T-cell (primary cell): ENCODE data around the gene FYTTD1. TPM values are rescaled to one million over a fixed set of nuclear protein-coding genes. Genes with fewer than 3 reads are reported as not detected.

Experiments used
- ATAC-seq, 4 experiments: fragments of 200-7000 bp in 3 of 4; fragments of 150-1000 bp in 1 of 4; cut with Tn5 transposase; replicated peaks in 1 of 4; 1 replicate in 3 of 4; 2 replicates in 1 of 4; pipeline ENCODE4 v1.10.0; 2021; ENCODE audit warnings: moderate library complexity in 3 of 4, mild to moderate bottlenecking in 2 of 4, moderate number of reproducible peaks in 1 of 4
- CTCF ChIA-PET, 2 donors: fragments of 300-600 bp; sonication (Branson Sonifier 250); formaldehyde crosslinking; loops; one replicate each; lab custom pipeline; 2022; ENCODE audit warnings: antibody characterized with exemption in 2 of 2; lab: Charles Lee
- POLR2A ChIA-PET, 2 donors: fragments of 300-600 bp; sonication (Branson Sonifier 250); formaldehyde crosslinking; loops; one replicate each; lab custom pipeline; 2022; ENCODE audit warnings: antibody characterized with exemption in 2 of 2; lab: Charles Lee
- DNase-seq, 35 experiments: peaks; one replicate each; pipeline versions ENCODE4 v3.0.0 to v3.0.0-alpha.2; 2013 to 2023
- H3K27ac ChIP-seq: one replicate; pipeline ENCODE4 v1.5.1; 2013; ENCODE audit warnings: low read length
- H3K27me3 ChIP-seq, 2 experiments: replicated peaks in 1 of 2; 1 replicate in 1 of 2; 2 replicates in 1 of 2; pipeline versions ENCODE4 v1.6.1 to v1.7.0; 2013; ENCODE audit warnings: low read length in 1 of 2, mixed read lengths in 1 of 2; ENCODE audit not compliant: control insufficient read depth in 2 of 2, insufficient read depth in 2 of 2; ENCODE audit errors: extremely low read depth in 1 of 2
- H3K36me3 ChIP-seq, 2 donors: 1 replicate in 1 of 2; 2 replicates in 1 of 2; pipeline versions ENCODE4 v1.6.1 to v1.7.0; 2013; ENCODE audit warnings: low read length in 1 of 2; ENCODE audit not compliant: control insufficient read depth in 2 of 2, insufficient read depth in 1 of 2; ENCODE audit errors: extremely low read depth in 1 of 2
- H3K4me1 ChIP-seq, 2 experiments: 1 replicate in 1 of 2; 2 replicates in 1 of 2; pipeline versions ENCODE4 v1.6.1 to v1.7.0; 2013; ENCODE audit warnings: low read length in 2 of 2, mixed read lengths in 1 of 2; ENCODE audit not compliant: insufficient read depth in 2 of 2, control insufficient read depth in 1 of 2; ENCODE audit errors: extremely low read depth in 1 of 2
- H3K4me3 ChIP-seq, 2 donors: 1 replicate in 1 of 2; 2 replicates in 1 of 2; pipeline versions ENCODE4 v1.5.1 to v1.7.0; 2013; ENCODE audit warnings: mild to moderate bottlenecking in 2 of 2, low read length in 1 of 2, moderate library complexity in 1 of 2; ENCODE audit not compliant: control insufficient read depth in 1 of 2; ENCODE audit errors: extremely low read depth in 1 of 2
- H3K9me3 ChIP-seq: 2 replicates; pipeline ENCODE4 v1.7.0; 2013
- H3K27ac Mint-ChIP-seq, 2 donors: one replicate each; pipeline ENCODE4 v1.8.0; 2020 to 2021; ENCODE audit warnings: mild to moderate bottlenecking in 2 of 2, mixed read lengths in 2 of 2
- H3K27me3 Mint-ChIP-seq, 2 donors: one replicate each; pipeline ENCODE4 v1.8.0; 2021 to 2022; ENCODE audit warnings: mixed read lengths in 2 of 2
- H3K36me3 Mint-ChIP-seq: one replicate; pipeline ENCODE4 v1.8.0; 2021; ENCODE audit warnings: mixed read lengths
- H3K4me1 Mint-ChIP-seq, 3 donors: one replicate each; pipeline ENCODE4 v1.8.0; 2020 to 2022; ENCODE audit warnings: mixed read lengths in 3 of 3, mild to moderate bottlenecking in 1 of 3
- H3K4me3 Mint-ChIP-seq, 3 donors: one replicate each; pipeline ENCODE4 v1.8.0; 2020 to 2022; ENCODE audit warnings: mild to moderate bottlenecking in 3 of 3, mixed read lengths in 3 of 3, moderate library complexity in 3 of 3
- H3K9me3 Mint-ChIP-seq, 3 donors: one replicate each; pipeline ENCODE4 v1.8.0; 2020 to 2022; ENCODE audit warnings: mixed read lengths in 3 of 3
- WGBS: methylation state at CpG from one replicate; pipeline ENCODE4 v1.1.5; 2013; ENCODE audit warnings: missing lambda C conversion rate; ENCODE audit not compliant: insufficient coverage; 5-methylcytosine and 5-hydroxymethylcytosine counted together
- total RNA-seq, 35 experiments: library from RNA in 6 of 35; stranded (reverse) in 6 of 35; fragments of 120-200 nt in 1 of 35; gene quantifications; one replicate each; pipeline versions ENCODE4 v1.2.1 to v1.2.4 and lab custom pipeline; 2013 to 2026

FYTTD1 gene
- total RNA-seq, 5 donors from 2014 or later (not counting 1 experiment from before 2014, with no cell fraction given) = 52.4 to 58.4 (median 55.6) TPM

DNA sequence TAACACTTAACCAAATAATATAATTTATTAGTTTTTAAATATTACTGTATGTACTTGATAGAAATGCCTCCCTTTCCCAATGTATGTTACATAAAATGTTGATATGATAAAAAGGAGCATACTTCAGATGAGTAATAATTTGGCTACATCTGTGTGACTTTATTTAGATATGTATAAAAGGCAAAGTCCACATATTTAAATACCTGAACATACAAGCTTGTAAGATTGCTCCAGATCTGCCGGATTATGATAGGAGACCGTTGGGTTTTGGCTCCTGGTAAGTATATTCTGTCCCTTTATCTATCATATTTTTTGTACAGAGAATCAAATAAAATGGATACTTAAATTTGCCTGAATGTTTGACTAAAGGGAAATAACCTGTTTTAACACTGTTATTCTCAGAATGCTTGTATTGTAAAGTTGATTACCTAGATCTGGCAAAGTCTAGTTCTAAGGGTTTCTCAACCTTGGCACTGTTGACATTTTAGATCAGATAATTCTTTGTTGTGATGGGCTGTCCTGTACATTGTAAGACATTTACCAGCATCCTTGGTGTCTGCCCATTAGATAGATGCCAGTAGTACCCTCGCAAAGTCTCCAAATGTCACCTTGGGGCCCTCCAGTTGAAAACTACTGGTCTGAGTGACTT, 79.8 kb downstream of the FYTTD1 start:
- no peak overlapping the region for H3K4me3 Mint-ChIP-seq
- H3K9me3 Mint-ChIP-seq = no peaks in the 10 kb centered on the region
- peaks cover 44% of the 10 kb centered on the region for H3K36me3 Mint-ChIP-seq
- ATAC-seq (no peak), DNase-seq (no peak)
- Histone ChIP-seq H3K4me1 (no peaks in the 10 kb centered on the region), H3K27ac (no peak overlapping the region), H3K4me3 (no peak overlapping the region), H3K27me3 (no peaks in the 10 kb centered on the region), H3K9me3 (no peaks in the 10 kb centered on the region), H3K36me3 (peaks cover 0 to 54% of the 10 kb centered on the region in 2 donors)
- POLR2A ChIA-PET = no interaction called here
- no peak overlapping the region for H3K27ac Mint-ChIP-seq
- WGBS = 100% methylated on average over 1 of the region's 3 CpGs
- H3K4me1 Mint-ChIP-seq = no peaks in the 10 kb centered on the region
- CTCF ChIA-PET = no interaction called here
- H3K27me3 Mint-ChIP-seq = no peaks in the 10 kb centered on the region

GRCh38 chr3:197830308-197830966, 80.8 kb downstream of the FYTTD1 start:
- no peaks in the 10 kb centered on the region for H3K9me3 ChIP-seq
- ChIA-PET POLR2A (no interaction called here), CTCF (no interaction called here)
- no CpG with 5 or more reads among the region's 6 CpGs for WGBS
- no peaks in the 10 kb centered on the region for H3K27me3 Mint-ChIP-seq
- H3K36me3 ChIP-seq = peaks cover 0 to 62% of the 10 kb centered on the region in 2 donors
- no peak overlapping the region for H3K4me3 ChIP-seq
- no peak overlapping the region for H3K27ac ChIP-seq
- H3K9me3 Mint-ChIP-seq = no peaks in the 10 kb centered on the region
- H3K4me1 ChIP-seq = no peaks in the 10 kb centered on the region
- H3K4me1 Mint-ChIP-seq = peaks cover 0 to under 1% (median 0%) of the 10 kb centered on the region in 3 donors
- peaks cover 43% of the 10 kb centered on the region for H3K36me3 Mint-ChIP-seq
- H3K27ac Mint-ChIP-seq = no peak overlapping the region
- no peak for DNase-seq
- H3K27me3 ChIP-seq = no peaks in the 10 kb centered on the region
- ATAC-seq = no peak
- no peak overlapping the region for H3K4me3 Mint-ChIP-seq

DNA sequence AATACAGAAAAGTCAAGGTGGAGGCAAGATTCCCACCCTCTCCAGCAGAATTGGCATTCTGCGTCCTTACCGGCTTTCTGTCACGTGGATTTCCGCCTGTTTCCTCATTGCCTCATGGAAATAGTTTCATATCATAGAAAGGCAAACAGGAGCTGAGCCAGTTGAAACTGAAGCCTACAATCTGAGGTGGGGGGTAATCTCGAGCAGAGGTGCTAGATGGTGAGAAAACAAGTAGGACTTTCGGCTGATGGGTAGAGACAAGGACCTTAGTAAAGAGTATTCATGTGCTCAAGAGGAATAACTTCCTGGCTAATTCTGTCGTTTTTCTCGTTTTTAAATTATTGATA, 81.3 kb downstream of the FYTTD1 start:
- 89% methylated on average over 2 of the region's 8 CpGs for WGBS
- no peak for ATAC-seq
- Mint-ChIP-seq H3K4me1 (peaks cover 0 to 2% (median 0%) of the 10 kb centered on the region in 3 donors), H3K4me3 (no peak overlapping the region), H3K36me3 (peaks cover 45% of the 10 kb centered on the region), H3K27ac (no peak overlapping the region), H3K9me3 (no peaks in the 10 kb centered on the region), H3K27me3 (no peaks in the 10 kb centered on the region)
- H3K4me1 ChIP-seq = no peaks in the 10 kb centered on the region
- DNase-seq = no peak
- H3K27me3 ChIP-seq = no peaks in the 10 kb centered on the region
- ChIA-PET CTCF (no interaction called here), POLR2A (no interaction called here)
- H3K36me3 ChIP-seq = peaks cover 0 to 67% of the 10 kb centered on the region in 2 donors
- H3K9me3 ChIP-seq = no peaks in the 10 kb centered on the region
- no peak overlapping the region for H3K4me3 ChIP-seq
- H3K27ac ChIP-seq = no peak overlapping the region

GRCh38 chr3:197833930-197834715, 84.4 kb downstream of the FYTTD1 start:
- CTCF ChIA-PET = interaction anchor here in 1 of 2 donors (0.9 kb wide), 1 partner anchor 8 kb away, joined by 3 read pairs; no protein-coding TSS in a partner anchor
- peaks cover 39% of the 10 kb centered on the region for H3K36me3 Mint-ChIP-seq
- Histone ChIP-seq H3K27me3 (no peaks in the 10 kb centered on the region), H3K4me3 (no peak overlapping the region), H3K27ac (no peak overlapping the region), H3K9me3 (no peaks in the 10 kb centered on the region), H3K36me3 (peaks cover 0 to 60% of the 10 kb centered on the region in 2 donors), H3K4me1 (no peaks in the 10 kb centered on the region)
- DNase-seq = no peak
- no peaks in the 10 kb centered on the region for H3K27me3 Mint-ChIP-seq
- no peak for ATAC-seq
- H3K4me3 Mint-ChIP-seq = no peak overlapping the region
- no peaks in the 10 kb centered on the region for H3K9me3 Mint-ChIP-seq
- peak overlapping the region in 1 of 2 donors; percentile 52 for H3K27ac Mint-ChIP-seq
- peaks cover 0 to 2% (median 0%) of the 10 kb centered on the region in 3 donors for H3K4me1 Mint-ChIP-seq
- POLR2A ChIA-PET = no interaction called here
- WGBS = no CpG with 5 or more reads among the region's 8 CpGs

DNA sequence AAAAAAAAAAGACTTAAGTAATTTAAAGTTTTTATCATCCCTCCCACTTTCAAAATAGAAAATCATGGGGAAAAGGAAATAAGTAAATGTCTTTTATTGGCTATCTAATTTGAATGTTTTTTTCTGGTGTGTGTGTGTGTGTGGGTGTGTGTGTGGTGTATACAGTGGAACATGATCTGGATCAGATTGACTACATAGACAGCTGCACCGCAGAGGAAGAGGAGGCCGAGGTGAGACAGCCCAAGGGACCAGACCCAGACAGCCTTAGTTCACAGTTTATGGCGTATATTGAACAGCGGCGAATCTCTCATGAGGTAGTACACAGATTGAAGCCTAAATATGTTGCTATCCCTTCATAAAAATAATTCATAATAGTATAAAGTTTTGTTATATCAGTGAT, 85.8 kb downstream of the FYTTD1 start:
- CTCF ChIA-PET = no interaction called here
- DNase-seq (no peak), ATAC-seq (no peak)
- H3K4me3 Mint-ChIP-seq = no peak overlapping the region
- H3K9me3 Mint-ChIP-seq = no peaks in the 10 kb centered on the region
- Histone ChIP-seq H3K4me1 (no peaks in the 10 kb centered on the region), H3K9me3 (no peaks in the 10 kb centered on the region), H3K4me3 (no peak overlapping the region), H3K27me3 (no peaks in the 10 kb centered on the region), H3K27ac (no peak overlapping the region), H3K36me3 (peaks cover 0 to 61% of the 10 kb centered on the region in 2 donors)
- POLR2A ChIA-PET = interaction anchor here in 1 of 2 donors (0.5 to 0.6 kb wide), 3 partner anchors 11 to 276 kb away, joined by 3 to 4 read pairs (median 4); no protein-coding TSS in a partner anchor
- peak overlapping the region in 1 of 2 donors; percentile 11 for H3K27ac Mint-ChIP-seq
- 39% methylated on average over 2 of the region's 5 CpGs for WGBS
- H3K27me3 Mint-ChIP-seq = no peaks in the 10 kb centered on the region
- H3K36me3 Mint-ChIP-seq = peaks cover 42% of the 10 kb centered on the region
- H3K4me1 Mint-ChIP-seq = peaks cover 0 to 2% (median 0%) of the 10 kb centered on the region in 3 donors

DNA sequence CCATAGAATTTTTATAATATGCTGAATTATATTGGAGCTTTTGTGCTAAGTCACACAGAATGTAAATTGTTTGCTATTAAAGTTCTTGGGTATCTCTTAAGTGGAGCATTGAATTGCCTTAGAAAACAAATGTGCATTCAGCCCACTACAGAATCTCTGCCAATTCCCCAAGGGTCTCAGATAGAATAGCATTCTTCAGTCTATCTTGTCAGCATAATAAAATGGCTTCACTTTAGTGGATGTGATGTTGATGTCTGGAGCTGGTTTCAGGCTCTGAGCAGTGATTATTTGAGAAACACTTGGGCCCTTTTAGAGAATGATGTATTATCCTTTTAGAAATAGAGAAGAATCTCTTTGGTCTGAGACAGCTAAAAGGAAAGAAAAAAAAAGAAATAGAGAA, 86.6 kb downstream of the FYTTD1 start:
- peaks cover 43% of the 10 kb centered on the region for H3K36me3 Mint-ChIP-seq
- Histone ChIP-seq H3K27ac (no peak overlapping the region), H3K27me3 (no peaks in the 10 kb centered on the region), H3K9me3 (no peaks in the 10 kb centered on the region), H3K4me1 (no peaks in the 10 kb centered on the region), H3K36me3 (peaks cover 0 to 62% of the 10 kb centered on the region in 2 donors), H3K4me3 (no peak overlapping the region)
- DNase-seq (no peak), ATAC-seq (no peak)
- no peak overlapping the region for H3K27ac Mint-ChIP-seq
- H3K27me3 Mint-ChIP-seq = no peaks in the 10 kb centered on the region
- no peak overlapping the region for H3K4me3 Mint-ChIP-seq
- no peaks in the 10 kb centered on the region for H3K9me3 Mint-ChIP-seq
- CTCF ChIA-PET = no interaction called here
- POLR2A ChIA-PET = no interaction called here
- peaks cover 0 to 2% (median 0%) of the 10 kb centered on the region in 3 donors for H3K4me1 Mint-ChIP-seq
